Esophagus squamous epithelium (tissue), 4 donors: ENCODE data around the gene LDLR.
"Not testable (repeated sequence)": the region's sequence is repeated elsewhere in the genome, so short reads cannot be mapped to it uniquely, and the experiment has no call there.

Experiments used
- CTCF ChIP-seq, 6 experiments: fragments of 450-650 bp in 4 of 6; fragments of 200-600 bp in 2 of 6; sonication (generic) in 2 of 6; IDR thresholded peaks; one replicate each; pipeline ENCODE4 v1.5.1; 2016 to 2019; ENCODE audit warnings: antibody characterized with exemption in 6 of 6, mild to moderate bottlenecking in 4 of 6, moderate library complexity in 4 of 6
- POLR2A ChIP-seq, 4 donors: fragments of 450-650 bp; IDR thresholded peaks; one replicate each; pipeline ENCODE4 v1.6.1; 2017; ENCODE audit warnings: antibody characterized with exemption in 4 of 4, mild to moderate bottlenecking in 4 of 4, moderate library complexity in 3 of 4

GRCh38 chr19:11076792-11077191, 12.5 kb upstream of the LDLR start:
- not testable (repeated sequence) for TF ChIP-seq CTCF, POLR2A (IDR thresholded peaks at IDR 0.05)
